HG02840 (cell line): ENCODE data around the gene SHISA7.

ENCODE experiments used
- ATAC-seq: cut with Tn5 transposase; IDR thresholded peaks from one replicate; pipeline ENCODE4 v1.9.1; 2021; ENCODE audit warnings: mild to moderate bottlenecking, moderate library complexity, moderate number of reproducible peaks; ENCODE audit not compliant: unreplicated experiment, low FRiP score

The SHISA7 gene

DNA sequence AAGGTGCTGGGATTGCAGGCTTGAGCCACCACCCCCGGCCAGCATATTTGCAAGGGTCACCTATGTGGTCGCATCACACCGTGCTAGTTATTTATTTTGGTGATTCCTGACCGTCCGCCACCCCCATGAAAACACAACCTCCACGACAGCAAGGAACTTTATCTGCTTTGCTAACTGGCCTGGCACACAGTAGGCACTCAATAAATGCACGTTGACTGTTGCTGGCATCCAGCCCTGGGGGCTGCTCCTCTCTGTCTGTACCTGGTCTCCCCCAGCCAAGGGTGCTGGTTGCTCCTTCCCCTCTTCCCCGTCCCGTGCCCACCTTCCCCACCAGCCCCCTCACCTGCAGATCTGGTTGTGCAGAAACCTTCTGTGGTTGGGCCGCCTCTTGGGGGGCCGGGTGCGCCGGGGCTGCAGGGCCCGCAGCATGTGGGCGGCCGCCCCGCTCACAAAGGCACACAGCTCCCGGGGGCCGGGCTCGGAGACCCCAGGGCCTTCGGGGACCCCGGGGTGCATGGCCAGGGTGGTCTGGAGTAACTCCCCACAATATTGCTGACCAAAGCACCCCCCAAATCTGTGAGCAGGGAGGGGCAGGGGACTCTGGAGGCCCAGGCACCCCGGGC lies 21.1 kb upstream of the SHISA7 start:
- ATAC-seq, result no peak

DNA sequence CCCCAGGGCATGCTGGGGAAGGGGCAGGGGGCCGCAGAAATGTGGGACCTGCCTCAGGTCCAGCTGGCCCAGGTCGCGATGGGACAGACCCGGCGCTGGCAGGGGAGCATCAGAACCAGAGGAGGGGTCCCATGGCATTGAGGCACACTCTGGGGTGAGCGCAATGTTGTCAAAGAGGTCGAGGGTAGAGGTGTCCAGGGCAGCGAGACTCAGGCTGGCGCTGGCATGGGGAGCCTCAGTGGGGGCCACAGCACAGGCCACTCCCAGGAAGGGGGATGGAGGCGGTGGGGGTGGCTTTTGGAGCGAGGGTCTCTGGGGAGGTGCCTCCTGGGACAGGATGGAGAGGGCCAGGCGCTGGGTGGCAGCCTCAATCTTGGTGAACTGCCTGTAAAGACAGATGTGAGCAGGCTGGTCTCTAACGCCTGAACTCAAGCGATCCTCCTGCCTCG lies 20.5 kb upstream of the SHISA7 start:
- ATAC-seq, result no peak

DNA sequence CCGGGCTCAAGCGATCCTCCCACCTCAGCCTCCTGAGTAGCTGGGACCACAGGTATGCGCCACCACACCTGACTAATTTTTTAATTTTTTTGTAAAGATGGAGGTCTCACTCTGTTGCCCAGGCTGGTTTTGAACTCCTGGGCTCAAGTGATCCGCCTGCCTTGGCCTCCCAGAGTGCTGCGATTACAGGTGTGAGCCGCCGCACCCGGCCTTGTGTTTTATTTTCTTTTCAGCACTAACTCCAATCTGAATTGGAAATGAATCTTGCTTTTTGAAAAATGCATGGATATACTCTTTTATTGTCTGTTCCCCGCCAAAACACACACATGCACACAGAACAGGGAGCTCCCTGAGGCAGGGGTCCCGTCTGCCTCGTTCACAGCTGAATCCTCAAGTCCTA lies 19.6 kb upstream of the SHISA7 start:
- no peak for ATAC-seq

DNA sequence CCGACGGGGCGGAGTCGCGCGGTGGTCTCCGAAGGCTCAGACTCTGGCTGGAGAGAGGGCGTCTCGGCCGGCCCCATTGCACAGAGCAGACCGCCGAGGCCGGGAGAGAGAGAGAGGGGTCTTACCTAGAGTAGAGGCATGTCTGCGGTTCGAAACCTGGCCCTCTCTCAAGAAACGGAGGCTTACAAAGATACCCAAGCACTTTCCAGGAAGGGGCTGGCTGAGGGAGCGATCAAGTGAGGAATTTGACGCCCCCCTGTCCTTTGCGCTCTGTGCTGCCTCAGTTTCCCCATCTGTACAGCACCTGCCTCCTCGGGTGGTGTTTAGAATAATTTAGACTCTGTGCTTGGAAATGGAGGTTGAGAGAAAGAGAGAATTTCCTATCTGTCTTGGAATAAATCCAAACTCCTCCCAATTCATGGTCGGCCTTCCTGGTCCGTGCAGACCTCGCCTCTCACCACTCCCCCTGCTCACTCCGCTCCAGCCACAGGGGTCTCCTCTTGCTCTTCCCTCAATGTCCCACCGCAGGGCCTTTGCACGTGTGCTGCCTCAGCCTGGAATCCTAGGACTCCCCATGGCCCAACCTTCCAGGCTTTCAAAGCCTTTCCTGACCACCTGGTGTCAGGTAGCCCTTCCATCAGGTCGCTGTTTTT lies 19.0 kb upstream of the SHISA7 start:
- ATAC-seq, result no peak

DNA sequence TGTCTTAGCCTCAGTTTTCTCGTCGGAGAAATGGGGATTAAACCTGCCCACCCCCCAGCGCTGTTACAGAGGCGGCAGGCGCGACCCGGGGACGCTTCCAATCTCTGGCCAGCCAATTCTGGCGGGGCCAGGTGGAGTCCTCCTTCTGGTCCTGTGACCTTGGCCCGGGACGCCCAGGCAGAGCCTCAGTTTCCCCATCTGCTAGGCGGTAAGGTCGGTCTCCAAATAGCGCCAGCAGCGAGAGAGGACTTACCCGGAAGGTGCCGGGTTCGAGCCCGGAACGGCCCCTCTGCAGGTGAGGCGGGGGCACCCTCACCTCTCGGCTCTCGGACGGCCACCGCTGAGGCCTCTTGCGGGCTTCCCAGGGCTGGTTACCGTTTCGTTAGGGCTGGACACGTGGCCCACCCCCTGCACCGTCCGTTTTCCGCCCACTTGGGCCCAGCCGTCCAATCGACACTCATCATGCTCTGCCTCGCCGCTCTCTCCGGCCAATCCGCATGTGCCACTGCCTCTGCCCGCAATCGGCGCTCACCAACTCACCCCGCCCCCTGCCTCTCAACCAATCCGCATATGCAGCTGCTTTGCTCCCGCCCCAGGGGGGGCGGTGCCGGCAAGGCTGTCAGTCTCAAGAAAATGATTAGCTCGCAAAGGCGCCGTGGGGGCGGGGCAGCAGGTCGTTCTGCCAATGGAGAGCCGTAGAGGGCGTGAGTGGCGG lies 18.3 kb upstream of the SHISA7 start, which contains the start of gene ISOC2:
Gene ISOC2, minus strand, starts transcription at position 384 of the 715 bp plus-strand sequence. CDS start 5,156 bp downstream, outside the sequence.
- peak; percentile 92 for ATAC-seq

DNA sequence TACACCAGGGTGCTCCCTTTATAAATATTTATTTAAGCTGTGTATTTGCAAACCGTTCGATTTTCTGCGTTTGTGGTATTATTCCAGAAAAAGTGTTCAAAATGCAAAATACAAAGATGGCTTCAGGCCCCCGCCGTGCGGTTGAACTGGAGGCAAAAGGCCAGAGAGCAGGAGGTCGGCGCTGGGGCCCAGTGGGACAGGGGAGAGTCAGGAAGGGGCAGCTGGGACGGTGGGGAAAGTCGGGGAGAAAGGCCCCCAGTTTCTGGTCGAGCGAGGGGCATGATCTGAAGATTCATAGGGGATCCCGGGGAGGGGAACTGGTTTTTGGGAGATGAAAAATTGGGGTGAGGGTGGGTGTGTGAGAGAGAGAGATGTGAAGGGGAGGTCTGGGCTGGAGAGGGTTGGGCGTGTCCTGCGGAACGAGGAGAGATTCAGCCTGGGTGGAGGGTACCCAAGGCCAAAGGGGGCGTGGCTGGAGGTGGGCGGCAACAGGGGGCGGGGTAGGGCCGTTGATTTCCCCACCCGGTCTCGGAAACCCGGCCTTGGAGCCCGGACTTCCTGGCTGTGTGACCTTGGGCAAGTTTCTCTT lies 17.7 kb upstream of the SHISA7 start:
- no peak for ATAC-seq

DNA sequence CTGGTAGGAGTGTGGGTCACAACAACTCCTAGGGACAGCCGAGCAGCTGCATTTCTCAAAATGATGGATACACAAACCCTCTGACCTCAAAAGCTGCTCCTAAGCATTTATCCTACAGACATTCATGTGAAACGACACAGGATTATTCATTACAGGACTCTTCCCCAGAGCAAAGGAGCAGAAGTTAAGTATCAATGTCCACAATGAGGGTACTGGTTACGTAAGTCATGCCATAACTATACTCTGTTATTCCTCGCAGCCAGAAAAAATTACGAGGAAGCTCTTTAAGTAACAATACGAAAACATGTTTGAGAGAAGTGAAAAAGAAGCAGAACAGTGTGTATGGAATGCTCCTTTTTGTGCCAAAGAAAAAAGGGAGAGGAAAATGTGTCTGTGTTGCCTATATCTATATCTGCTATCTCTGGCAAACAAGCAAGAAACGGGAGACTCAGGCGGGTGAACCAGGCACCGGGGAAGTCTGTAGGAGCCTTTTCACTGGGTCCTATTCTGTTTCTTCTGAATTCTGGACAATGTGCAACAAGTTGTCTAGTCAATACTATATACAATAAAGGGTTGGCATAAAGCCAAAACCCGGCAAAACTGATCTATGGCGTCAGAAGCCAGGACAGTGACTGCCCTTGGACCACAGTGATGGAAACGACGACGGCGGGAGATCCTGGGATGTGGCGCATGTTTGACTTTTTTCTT lies 17.0 kb upstream of the SHISA7 start:
- no peak for ATAC-seq

DNA sequence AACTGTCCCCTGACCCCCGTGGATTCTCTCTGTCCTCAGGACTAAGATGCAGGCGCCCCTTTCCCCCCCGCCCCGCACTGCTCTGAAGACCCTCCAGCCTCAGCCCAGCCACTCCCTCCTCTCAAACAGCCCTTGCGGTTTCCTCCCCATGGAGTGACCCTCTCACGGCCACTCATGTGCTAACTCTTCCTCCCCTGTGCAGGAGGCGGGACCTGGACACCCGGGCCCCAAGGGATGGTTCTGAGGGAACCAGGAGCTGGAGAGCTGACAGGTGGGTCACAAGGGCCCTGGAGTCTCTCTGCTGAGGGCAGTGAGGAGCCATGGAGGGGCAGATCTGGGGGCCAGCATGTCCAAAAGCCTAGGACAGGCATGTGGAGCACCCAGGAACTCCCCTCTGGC lies 16.4 kb upstream of the SHISA7 start:
- ATAC-seq, result no peak

DNA sequence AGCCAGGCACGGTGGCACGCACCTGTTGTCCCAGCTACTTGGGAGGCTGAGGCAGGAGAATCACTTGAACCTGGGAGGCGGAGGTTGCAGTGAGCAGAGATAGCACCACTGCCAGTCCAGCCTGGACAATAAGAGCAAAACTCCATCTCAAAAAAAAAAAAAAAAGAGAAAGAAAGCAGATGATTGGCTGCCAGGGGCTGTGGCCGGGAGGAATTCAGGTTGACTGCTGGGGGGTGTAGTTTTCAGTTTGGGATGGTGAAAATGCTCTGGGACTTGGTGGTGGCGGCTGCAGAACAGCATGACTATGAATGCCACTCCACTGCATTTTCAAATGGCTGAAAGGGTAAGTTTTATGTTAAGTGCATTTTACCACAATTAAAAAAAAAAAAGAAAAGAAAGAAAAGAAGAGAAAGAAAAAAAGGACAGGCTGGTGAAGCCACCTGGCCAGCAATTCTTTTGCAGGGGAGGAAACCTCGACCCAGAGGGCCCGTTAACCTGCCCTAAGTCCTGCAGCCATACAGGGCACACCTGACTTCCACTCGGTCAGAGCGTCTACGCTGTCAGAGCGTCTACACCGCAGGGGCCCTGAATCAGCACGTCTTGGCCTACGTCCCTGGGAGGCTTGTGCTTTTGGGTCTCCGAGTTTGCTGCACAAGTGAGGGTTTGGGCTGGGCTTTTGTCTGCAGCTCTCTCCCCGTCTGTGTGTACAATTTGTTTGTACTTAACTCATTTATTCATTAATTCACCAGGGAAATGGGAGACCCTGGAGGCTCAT lies 14.8 kb upstream of the SHISA7 start:
- ATAC-seq, result no peak

DNA sequence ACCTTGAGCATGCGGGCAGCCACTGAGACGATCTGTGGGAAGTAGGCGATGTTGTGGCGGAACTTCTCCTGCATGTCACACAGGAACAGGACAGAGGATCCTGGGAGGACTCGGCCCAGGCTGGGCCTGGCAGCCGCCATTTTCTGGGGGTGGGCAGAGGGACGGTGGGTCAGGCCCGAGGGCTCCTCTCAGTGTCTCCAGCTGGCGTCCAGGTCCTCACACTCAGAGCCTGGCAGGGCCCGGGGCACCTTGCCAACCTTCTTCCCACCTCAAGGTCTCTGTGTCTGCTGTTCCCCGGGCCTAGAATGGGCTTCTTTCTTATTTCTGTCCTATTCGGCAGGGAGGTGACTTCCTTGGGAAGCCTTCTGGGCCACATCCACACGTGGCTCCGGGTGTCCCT lies 13.2 kb upstream of the SHISA7 start:
- no peak for ATAC-seq

DNA sequence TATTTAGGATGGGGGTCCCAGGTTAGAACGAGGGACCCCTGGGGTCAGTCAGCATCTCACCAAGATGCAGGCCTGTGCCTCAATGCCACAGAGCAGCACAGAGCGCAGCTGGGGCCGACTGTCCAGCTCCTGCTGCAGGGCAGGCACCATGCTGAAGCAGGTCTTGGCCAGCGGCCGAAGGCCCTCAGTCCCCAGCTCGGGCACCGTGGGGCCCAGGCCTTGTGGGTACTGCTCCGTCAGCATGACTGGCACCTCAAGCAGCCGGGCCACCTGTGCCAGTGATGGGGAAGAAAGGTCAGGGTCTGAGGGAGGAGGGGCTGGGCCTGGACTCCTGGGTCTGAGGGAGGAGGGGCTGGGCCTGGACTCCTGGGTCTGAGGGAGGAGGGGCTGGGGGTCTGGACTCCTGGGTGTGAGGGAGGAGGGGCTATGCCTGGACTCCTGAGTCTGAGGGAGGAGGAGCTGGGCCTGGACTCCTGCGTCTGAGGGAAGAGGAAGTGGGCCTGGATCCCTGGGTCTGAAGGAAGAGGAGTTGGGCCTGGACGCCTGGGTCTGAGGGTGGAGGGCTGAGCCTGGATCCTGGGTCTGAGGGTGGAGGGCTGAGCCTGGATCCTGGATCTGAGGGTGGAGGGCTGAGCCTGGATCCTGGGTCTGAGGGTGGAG lies 12.6 kb upstream of the SHISA7 start:
- ATAC-seq, result no peak

DNA sequence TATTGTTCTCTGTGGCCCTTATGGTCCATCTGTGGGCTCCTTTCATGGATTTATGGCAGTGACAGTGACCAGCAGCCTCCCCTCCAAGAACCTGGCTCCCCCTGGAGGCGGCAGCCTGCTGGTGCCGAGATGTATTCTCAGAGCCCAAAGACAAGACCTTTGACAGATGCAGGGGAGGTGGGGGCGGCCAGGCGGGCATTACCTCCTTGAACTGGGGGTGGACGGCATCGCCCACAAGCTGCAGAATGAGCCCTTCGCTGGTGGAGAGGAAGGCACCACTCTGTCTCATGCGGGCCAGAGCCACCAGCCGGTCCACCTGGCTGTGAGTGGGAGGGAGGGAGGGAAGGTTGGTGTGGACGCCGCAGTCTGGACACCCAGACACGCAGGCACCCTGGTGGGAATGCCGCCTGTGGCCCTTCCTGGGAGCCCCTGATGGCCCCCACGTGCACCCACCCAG lies 11.7 kb upstream of the SHISA7 start:
- ATAC-seq, result no peak

DNA sequence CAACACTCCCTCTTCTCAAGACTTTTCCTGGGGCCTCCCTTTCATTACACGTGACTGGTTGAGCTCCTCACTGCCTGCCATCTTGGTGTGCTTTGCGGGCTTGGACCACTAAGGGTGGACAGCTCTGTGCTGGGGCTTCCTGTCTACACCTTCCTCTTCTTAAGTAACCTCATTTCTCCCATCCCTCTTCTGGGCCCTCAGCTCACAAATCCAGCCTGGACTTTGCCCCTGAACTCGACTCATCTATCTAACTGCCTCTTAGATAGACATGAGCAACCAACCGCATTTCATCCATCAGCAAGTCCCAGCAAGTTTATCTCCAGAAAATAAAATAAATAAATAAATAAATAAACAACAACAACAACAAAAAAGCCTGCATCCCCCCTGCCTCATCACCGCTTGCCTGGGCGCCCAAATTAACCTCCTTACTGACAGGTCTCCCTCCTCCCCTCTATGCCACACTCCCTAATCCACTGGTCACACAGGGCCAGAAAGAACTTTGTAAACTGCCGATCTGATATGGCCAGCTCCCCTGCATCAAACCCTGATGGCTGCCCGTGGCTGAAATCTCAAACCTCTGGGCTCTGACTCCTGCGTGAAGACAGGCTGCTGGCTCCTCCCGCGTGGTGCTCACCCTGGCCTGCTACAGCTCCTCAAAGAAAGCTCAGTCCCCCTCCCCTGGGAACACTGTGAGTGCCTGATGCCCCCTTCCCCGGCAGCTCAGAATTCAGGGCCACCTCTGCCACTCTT lies 10.6 kb upstream of the SHISA7 start:
- no peak for ATAC-seq

DNA sequence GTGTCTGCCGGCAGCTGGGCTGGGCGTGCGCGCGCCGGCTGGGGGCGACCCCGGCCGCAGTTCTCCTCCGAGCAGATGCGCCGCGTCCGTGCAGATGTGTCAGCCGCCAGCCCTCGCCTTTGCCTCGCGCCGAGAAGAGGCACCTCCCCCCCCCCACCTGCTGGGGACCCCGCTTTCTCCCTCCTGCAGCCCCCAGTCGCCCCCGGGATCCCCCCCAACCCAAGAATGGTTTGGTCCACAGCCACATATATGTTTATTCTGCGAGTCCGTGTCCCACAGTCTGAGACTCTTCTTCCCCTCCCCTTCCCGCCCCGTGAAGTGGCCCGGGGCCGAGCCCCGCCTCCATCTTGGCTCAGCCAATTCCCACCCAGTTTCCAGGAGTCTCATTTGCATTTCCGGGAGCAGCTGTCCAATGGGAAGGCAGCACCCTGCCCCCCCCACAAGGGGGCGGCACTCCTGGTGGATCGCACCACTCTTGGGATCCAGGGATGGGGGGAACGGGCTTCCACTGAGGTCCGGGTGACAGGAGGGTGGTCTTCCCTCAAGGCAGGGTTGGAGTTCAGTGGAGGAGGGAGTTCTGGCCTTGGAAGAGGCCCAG lies 9.7 kb upstream of the SHISA7 start:
- no peak for ATAC-seq

DNA sequence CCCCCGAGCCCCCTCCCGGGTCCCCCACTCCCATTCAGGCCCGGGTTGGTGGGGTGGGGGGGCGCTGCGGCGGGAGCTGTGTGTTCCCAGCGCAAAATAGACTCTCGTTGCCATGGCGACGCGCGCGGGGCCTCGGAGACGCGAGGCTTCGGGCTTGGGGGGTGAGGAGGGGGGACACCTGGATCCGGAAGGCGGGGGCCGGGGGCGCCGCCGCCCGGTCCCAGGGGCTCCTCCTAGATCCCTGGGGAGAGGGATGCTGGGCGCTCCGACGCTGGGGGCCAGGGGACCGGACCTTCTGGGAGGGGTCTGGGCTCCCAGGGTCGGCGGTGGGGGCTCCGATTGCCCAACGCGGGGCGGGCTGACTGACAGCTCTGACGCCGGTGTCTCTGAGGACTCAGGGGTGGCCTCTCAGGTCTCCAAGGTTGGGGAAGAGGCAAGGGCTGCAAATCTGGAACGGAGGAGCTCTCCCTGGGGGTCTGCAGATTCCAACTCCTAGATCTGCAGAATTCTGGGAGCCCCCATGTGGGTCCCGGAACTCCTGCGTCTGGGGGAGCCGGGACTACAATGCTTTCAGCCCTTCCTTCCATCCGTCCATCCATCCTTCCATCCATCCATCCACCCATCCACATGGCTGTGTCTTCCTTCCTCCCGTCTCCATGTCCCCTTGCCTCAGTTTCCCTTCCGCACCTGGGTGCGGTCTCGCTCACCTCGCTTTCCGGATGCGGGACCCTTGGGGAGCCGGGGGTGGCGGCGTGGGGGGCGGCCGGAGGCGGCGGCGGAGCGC lies 9.1 kb upstream of the SHISA7 start:
- ATAC-seq, result no peak

DNA sequence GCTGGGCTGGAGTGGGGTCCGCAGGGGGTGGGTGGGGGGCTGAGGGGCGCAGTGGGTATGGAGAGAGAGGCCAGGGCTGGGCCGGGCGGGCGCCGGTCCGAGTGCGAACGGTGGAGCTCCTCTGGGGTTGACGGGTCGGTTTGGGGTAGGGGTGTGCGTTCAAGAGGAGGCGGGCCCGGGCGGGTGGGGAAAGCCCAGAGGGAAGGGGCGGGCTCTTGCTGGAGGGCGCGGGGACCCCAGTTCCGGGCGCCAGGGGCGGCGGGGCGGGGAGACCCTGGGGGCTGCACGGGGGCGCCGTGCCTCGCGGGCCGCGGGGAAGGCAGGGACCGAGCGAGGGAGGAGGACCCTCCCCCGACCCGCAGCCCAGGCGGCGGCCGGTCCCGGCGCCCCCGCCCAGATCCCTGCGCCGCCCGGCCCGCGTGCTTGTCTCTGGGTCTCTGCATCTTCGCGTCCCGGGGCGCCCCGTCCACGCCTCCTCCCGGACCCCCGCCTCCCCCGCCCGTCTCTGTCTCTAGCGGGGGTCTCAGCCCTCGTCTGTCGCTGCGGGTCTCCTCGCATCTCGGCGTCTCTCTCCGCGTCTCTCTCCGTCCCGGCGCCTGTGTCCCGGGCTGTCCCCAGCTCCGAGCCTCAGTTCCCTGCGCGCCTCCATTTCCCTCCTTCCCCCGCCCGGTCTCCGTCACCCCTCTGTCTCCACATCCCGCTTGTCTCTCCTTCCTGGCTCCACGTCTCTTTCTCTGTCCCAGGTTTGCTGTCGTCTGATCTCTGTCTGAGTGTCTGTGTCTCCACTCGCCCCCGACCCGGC lies 8.3 kb upstream of the SHISA7 start:
- no peak for ATAC-seq

DNA sequence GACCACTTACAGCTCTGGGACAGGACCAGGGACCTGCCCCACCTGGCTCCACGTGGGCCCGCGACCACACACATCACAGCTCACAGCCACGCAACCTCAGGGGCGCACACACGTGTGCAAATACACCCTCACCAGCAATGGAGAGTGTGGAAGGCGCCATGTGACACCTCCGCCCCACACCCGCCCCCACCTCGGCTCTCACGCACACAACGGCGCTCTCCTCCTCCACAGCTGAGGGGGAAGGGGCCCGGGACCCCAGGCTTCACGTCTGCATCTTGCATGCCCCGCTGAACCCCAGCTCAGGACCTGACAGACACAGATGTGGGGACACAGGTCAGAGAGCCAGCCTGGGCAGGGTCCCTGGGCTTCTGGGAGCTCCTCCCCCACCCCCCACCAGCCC lies 6.4 kb upstream of the SHISA7 start:
- no peak for ATAC-seq
